MM.1S (cell line): ENCODE data around the gene PIH1D1.

Experiments
- EZH2phosphoT487 ChIP-seq: fragments of 300-600 bp; sonication (generic); IDR thresholded peaks from 2 replicates; pipeline ENCODE4 v1.6.1; 2018; ENCODE audit warnings: antibody characterized with exemption, low read length
- TF ChIP-seq, protein P1 (sequence below): fragments of 300-600 bp; sonication (generic); IDR thresholded peaks from 2 replicates; pipeline ENCODE4 v1.5.1; 2016; ENCODE audit warnings: antibody characterized with exemption, low read length, mixed read lengths

GRCh38 chr19:49475995-49476880 lies 24.6 kb upstream of the PIH1D1 start:
- TF ChIP-seq, protein P1, sequence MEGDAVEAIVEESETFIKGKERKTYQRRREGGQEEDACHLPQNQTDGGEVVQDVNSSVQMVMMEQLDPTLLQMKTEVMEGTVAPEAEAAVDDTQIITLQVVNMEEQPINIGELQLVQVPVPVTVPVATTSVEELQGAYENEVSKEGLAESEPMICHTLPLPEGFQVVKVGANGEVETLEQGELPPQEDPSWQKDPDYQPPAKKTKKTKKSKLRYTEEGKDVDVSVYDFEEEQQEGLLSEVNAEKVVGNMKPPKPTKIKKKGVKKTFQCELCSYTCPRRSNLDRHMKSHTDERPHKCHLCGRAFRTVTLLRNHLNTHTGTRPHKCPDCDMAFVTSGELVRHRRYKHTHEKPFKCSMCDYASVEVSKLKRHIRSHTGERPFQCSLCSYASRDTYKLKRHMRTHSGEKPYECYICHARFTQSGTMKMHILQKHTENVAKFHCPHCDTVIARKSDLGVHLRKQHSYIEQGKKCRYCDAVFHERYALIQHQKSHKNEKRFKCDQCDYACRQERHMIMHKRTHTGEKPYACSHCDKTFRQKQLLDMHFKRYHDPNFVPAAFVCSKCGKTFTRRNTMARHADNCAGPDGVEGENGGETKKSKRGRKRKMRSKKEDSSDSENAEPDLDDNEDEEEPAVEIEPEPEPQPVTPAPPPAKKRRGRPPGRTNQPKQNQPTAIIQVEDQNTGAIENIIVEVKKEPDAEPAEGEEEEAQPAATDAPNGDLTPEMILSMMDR: no peak
- TF ChIP-seq EZH2phosphoT487: no peak
